DND-41 (cell line): ENCODE data around the gene KIAA1586.

ENCODE experiments used
- ATAC-seq: fragments of 200-7000 bp; cut with Tn5 transposase; 3 replicates; pipeline ENCODE4 v1.9.1; 2021; ENCODE audit warnings: low read depth; ENCODE audit not compliant: insufficient read depth
- DNase-seq: peaks from one replicate; pipeline ENCODE4 v3.0.0-alpha.2; 2020
- H2AFZ ChIP-seq: 2 replicates; pipeline ENCODE4 v1.6.0; 2012; ENCODE audit warnings: low read depth, low read length
- H3K27ac ChIP-seq: 2 replicates; pipeline ENCODE4 v1.5.1; 2012; ENCODE audit warnings: low read length, inconsistent platforms
- H3K27me3 ChIP-seq: fragments of 200-600 bp; sonication (generic); 2 replicates; pipeline ENCODE4 v1.6.0; 2012; ENCODE audit warnings: low read length, mild to moderate bottlenecking, inconsistent platforms; ENCODE audit not compliant: insufficient read depth, poor library complexity
- H3K36me3 ChIP-seq: 2 replicates; pipeline ENCODE4 v1.5.1; 2012; ENCODE audit warnings: low read length, inconsistent platforms; ENCODE audit not compliant: insufficient read depth
- H3K4me1 ChIP-seq: 2 replicates; pipeline ENCODE4 v1.5.1; 2012; ENCODE audit warnings: mild to moderate bottlenecking, low read length; ENCODE audit not compliant: insufficient read depth
- H3K4me2 ChIP-seq: 2 replicates; pipeline ENCODE4 v1.6.0; 2012; ENCODE audit warnings: mild to moderate bottlenecking, moderate library complexity, low read length, inconsistent platforms; ENCODE audit not compliant: insufficient read depth
- H3K4me3 ChIP-seq, 2 experiments: fragments of 200-600 bp in 1 of 2; shearing (Covaris generic) in 1 of 2; 2 replicates each; pipeline ENCODE4 v1.5.1; 2012 to 2016; ENCODE audit warnings: inconsistent platforms in 2 of 2, low read length in 2 of 2, mild to moderate bottlenecking in 2 of 2, low read depth in 1 of 2, moderate library complexity in 1 of 2
- H3K79me2 ChIP-seq: 2 replicates; pipeline ENCODE4 v1.6.0; 2012; ENCODE audit warnings: low read length, inconsistent platforms; ENCODE audit not compliant: insufficient read depth
- H3K9ac ChIP-seq: 2 replicates; pipeline ENCODE4 v1.6.0; 2012; ENCODE audit warnings: low read depth, mild to moderate bottlenecking, inconsistent platforms, low read length, moderate library complexity
- H3K9me3 ChIP-seq: 2 replicates; pipeline ENCODE4 v1.5.1; 2012; ENCODE audit warnings: low read length, moderate library complexity, mild to moderate bottlenecking, inconsistent platforms; ENCODE audit not compliant: insufficient read depth, severe bottlenecking
- H4K20me1 ChIP-seq: 2 replicates; pipeline ENCODE4 v1.6.0; 2012; ENCODE audit warnings: low read length; ENCODE audit not compliant: insufficient read depth
- CTCF ChIP-seq: IDR thresholded peaks from 2 replicates; pipeline ENCODE4 v1.5.1; 2012; ENCODE audit warnings: borderline replicate concordance, low read length, moderate library complexity, mild to moderate bottlenecking; ENCODE audit not compliant: poor library complexity, severe bottlenecking; ENCODE audit errors: extremely low read depth
- EZH2 ChIP-seq: IDR thresholded peaks from 3 replicates; pipeline ENCODE4 v1.6.1; 2012; ENCODE audit warnings: borderline replicate concordance, low read depth, mild to moderate bottlenecking, moderate library complexity, low read length, inconsistent platforms; ENCODE audit not compliant: severe bottlenecking

KIAA1586 gene

DNA sequence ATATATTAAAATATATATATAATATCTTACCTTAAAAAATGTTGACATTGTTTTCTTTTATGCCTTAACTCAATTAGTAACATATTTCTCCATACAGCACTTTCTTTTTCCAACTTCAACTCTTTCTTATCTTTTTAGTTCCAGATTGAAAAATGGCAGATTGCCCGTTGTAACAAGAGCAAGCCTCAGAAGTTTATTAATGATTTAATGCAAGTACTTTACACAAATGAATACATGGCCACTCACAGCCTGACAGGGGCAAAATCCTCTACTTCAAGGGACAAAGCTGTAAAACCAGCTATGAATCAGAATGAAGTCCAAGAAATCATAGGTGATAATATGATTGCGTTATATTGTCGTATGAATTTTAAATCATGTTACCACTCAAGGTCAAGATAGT, 29.4 kb upstream of the KIAA1586 start:
- no peaks in the 10 kb centered on the region for H3K79me2 ChIP-seq
- no peaks in the 10 kb centered on the region for H4K20me1 ChIP-seq
- H3K4me3 ChIP-seq = no peak overlapping the region
- no peak overlapping the region for H3K4me2 ChIP-seq
- no peak overlapping the region for H2AFZ ChIP-seq
- no peak for ATAC-seq
- no peaks in the 10 kb centered on the region for H3K36me3 ChIP-seq
- no peak overlapping the region for H3K27ac ChIP-seq
- no peaks in the 10 kb centered on the region for H3K27me3 ChIP-seq
- DNase-seq = no peak
- TF ChIP-seq EZH2 (no peak), CTCF (no peak)
- H3K9me3 ChIP-seq = no peaks in the 10 kb centered on the region
- H3K4me1 ChIP-seq = no peaks in the 10 kb centered on the region
- no peak overlapping the region for H3K9ac ChIP-seq

- Histone ChIP-seq H3K36me3 (no peaks in the 10 kb centered on the region), H4K20me1 (no peaks in the 10 kb centered on the region), H3K9ac (no peak overlapping the region), H3K4me3 (no peak overlapping the region), H3K27ac (no peak overlapping the region), H3K4me2 (no peak overlapping the region), H2AFZ (no peak overlapping the region), H3K27me3 (no peaks in the 10 kb centered on the region), H3K4me1 (no peaks in the 10 kb centered on the region), H3K9me3 (no peaks in the 10 kb centered on the region), H3K79me2 (no peaks in the 10 kb centered on the region)
- no peak for ATAC-seq
- no peak for TF ChIP-seq CTCF
- no peak for TF ChIP-seq EZH2
- DNase-seq = no peak
Measured at GRCh38 chr6:57017841-57018240, 28.7 kb upstream of the KIAA1586 start.

GRCh38 chr6:57019434-57019833, 27.1 kb upstream of the KIAA1586 start:
- Histone ChIP-seq H3K9ac (no peak overlapping the region), H3K27me3 (no peaks in the 10 kb centered on the region), H3K4me2 (no peak overlapping the region), H3K36me3 (no peaks in the 10 kb centered on the region), H3K4me3 (no peak overlapping the region), H4K20me1 (no peaks in the 10 kb centered on the region), H3K79me2 (no peaks in the 10 kb centered on the region), H3K9me3 (peaks cover under 1% of the 10 kb centered on the region), H2AFZ (no peak overlapping the region), H3K4me1 (no peaks in the 10 kb centered on the region), H3K27ac (no peak overlapping the region)
- TF ChIP-seq CTCF (no peak), EZH2 (no peak)
- no peak for ATAC-seq
- no peak for DNase-seq
